NAMALWA (cell line): ENCODE results near the gene MELTF.

Experiments used
- DNase-seq: peaks from one replicate; pipeline ENCODE4 v3.0.0-alpha.2; 2015; ENCODE audit warnings: low spot score

MELTF gene

DNA sequence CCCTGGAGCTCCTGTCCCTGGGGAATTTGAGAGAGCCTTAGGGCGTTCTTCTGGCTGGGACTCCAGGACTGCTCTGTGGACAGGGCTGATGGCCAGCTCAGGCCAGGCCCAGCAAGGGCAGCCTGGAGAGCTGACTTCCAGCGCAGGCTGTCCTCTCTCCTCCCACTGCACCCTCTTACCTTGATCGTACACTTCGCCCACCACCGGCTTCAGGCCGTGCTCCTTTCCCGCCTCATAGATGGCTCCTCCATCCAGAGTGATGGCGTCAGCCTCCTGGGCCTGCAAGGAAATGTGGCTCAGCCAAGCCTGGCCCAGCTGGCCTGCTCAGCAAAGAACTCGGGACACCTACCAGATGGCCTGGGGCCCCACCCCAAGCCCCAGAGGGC is 3.1 kb downstream of the MELTF start:
- DNase-seq = no peak

DNA sequence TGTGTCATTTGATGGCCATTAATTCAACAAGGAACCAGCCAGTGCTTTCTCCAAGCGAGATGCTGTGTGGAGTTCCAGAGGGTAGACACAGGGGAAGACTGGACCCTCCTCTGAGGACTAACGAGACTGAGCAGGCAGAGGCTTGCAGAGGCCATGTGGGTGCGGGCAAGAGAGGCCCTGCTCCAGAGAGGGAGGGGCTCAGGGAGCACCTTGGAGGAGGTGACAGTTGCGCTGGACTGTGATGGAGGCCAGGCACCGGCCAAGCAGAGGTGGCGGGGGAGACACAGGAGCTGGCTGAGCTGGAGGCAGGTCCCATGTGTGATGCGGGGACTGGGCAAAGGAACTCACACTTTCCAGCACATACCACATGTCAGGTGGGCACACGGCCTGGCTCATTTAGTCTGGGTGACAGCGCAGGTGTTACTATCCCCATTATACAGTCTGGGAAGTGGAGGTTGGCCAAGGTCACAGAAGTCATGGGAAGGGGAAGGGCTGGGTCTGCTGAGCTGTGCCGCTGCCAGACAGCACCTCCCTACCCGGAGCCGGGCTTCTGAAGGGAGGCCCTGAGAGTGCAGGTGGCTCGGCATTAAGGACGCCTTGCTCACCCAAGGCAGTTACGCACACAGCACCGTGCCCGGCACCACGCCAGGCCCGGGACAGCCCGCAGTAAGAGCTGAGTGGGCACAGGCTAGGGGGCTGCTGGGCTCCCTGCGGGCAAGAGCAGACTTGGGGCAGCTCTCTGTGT is 3.7 kb downstream of the MELTF start:
- DNase-seq = no peak

DNA sequence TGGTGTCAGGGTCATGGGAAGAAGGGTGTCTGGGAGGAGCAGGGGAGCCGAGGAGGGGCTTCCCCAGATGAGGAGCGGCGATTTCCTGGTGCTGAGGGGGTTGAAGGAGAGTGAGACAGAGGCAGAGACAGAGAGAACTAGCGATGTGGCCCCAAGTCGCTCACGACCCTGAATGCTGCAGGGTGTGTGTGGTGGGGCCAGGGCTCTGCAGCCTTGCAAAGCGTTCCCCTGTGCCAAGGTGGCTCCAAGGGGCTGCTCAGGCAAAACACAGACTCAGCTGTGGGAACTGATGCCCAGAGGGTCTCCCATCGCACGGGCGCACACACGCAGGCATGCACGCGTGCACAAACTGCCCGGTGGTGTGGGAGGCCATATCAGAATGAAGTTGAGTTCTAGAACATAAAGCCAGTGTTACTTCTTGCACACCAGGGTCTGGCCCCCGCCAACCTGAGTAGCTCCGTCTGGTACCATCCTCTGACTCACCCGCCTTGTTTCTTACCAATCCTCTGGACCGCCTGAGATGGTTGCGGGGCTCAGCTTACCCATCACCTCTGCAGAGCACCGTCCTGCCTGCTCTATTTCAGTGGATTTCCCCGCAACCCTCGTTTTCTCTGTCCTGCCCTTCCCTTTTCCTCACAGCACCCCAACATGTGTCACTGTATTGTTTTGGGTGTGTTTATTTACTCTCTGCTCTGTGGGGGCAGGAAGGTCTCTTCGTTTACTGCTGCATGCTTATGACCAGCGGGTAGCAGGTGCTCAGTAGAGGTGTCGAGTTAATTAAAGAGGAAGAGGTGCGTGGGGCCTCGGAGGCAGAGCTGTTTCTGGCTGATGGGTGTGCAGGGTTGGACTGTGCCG is 4.5 kb downstream of the MELTF start:
- no peak for DNase-seq

DNA sequence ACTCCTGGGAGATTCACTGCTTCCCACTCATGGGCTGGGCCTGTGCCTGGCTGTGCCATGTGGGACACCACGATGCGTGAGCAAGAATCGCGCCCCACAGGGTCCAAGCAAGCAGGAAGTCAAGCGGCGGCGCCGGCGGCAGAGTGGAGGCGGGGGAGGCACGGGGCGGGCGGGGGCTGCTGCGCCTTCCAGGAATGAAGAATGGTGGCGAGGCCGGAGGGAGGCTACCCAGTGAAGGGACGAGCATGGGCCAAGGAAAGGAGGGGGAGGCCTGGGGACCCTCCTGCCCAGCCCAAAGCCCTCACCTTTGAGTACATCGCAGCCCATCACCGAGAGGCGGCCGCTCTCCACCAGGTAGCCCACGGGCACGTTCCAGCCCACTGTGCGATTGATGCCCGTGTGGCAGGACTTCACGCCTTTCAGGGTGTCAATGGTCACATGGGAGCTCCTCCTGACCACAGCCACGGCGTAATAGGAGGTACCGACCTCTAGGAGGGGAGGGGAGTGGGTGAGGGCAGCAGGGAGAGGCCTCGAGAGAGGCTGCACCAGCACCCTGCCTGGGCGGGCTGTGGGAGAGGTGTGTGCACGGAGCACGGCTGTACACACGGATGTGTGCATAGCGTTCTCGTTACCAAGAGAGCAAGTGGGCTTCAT is 5.5 kb downstream of the MELTF start:
- DNase-seq = no peak

DNA sequence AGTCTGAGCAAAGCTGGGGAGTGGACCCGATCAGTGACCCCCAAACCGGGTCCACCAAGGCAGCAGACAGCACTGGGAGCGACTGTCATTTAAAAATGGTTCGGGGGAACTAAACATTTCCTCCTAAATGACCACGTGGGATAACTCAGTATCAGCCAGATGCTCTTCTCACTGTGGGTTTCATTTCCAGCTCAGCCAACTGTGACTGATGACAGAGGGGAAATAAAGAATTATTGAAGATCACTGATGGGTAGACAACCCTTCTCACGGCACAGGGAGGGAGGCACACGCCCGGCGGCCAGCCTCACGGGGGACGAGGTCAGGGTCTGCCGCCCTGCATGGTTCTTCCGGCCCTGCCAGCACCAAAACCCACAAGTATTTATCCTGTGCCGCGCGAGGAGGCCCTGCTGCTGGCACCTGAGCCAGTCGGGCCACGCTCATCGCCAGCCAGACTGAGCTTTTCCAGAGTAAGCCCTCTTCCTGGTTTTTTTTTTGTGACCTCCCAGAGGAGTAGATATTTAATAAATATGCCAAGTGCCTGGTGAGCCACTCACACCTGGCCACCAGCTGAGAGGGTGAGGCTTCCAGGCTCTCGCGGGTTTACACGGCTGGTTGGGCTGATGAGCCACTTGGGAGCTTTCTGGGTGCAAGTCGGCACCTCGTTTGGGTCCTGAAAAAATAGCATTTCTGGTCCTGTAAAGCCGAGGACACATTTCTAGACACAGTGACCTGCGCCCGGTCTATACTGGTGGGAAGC is 6.2 kb downstream of the MELTF start:
- DNase-seq = peak; percentile 93

DNA sequence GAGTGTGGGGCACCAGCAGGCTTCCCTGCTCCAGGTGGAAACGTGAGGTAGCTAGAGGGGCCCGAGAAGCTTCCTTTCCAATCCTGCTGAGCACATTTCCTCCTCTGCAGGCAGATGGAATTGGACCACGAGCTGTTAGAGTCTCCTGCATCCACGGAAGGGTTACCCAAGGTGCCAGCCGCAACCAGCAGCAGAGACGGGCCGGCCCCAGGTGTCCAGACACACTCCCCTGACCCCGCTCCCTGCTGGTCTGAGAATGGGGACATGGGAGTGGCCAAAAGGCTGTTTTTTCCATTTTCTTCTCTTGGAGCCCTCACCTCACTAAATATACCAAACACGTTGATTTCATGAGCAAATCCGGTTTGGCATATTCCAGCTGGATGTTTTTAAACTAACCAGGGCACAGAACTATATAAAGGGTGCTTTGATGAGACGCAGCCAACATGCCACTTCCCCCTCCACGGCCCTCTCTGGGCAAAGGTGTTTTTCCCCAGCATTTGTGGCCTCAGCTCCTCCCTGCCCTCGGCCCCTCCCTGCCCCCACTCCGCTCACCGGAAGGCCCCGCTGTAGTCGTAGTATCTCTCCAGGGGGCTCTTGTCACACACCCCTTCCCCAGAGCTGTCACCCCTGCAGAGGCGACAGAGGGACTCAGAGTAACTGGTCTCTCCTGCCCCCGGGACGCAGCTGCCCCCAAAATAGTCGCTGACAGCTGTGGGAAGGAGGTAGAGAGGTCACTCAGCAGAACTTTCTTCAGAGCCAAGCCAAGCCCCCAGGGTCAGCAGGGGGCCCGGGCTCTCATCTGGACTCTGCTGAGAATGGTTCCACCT is 7.0 kb downstream of the MELTF start:
- DNase-seq = peak; percentile 61

DNA sequence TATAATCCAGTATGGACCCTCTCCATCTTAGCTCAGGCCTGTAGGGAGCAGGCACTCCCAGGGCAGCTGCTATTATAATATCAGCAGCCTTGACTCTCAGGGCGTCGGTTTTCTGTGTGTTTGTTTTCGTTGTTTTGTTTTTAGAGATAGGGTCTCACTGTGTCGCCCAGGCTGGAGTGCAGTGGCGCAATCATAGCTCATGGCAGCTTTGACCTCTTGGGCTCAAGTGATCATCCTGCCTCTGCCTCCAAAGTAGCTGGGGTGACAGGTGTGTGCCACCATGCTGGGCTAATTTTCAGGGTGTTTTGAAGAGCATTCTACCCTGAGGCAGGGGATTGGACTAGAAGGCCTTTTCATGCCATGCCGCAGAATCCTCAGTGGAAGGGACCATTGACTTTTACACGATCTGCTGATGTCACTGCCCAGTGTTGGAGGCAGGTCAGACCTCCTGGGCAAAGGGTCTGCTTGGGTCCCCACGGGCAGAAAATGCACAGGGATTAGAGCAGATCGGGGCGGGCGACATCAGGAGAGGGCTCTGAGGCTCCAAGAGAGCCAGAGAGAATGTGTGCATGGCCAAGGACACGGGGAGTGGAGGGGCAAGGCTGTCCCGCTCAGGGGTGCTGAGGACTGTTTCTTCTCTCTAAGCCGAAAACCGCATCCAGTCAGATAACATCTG is 7.8 kb downstream of the MELTF start:
- no peak for DNase-seq

DNA sequence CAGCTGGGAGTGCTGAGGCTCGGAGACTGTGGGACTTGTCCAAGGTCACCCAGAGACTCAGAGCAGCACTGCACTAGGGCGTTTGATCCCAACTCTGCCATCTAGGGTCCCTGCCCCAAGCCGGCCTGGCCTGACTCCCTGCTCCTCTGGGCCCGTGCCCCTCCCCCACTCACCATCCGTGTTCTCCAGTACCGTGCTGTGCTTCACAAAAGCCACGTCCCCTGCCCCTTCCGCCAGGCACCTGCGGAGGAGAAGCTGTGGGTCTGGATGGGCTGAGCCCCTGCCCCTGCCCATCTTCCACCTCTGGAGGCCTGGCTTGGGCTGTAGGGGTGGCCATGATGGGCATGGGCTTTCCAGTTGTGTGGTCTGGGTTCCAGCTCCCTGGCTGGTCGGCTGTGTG is 8.4 kb downstream of the MELTF start:
- DNase-seq = no peak

DNA sequence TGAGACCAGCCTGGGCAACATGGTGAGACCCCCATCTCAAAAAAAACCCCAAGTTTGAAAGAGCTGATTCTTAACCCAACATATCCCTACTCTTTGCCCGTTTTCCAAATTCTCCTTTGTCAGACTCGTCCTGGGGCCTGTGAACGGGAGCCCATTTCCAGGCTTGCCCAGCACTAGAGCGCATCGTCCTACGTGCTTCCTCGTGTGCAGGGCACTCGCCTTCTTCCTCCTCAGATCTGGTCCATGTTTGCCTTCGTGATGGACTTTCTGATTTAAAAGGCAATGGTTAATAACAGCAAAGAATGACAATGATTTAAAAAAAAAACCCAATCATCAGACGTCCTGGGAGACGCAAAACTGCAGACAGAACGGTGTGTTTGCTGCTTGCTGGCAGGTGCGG is 10.1 kb downstream of the MELTF start:
- DNase-seq = no peak

DNA sequence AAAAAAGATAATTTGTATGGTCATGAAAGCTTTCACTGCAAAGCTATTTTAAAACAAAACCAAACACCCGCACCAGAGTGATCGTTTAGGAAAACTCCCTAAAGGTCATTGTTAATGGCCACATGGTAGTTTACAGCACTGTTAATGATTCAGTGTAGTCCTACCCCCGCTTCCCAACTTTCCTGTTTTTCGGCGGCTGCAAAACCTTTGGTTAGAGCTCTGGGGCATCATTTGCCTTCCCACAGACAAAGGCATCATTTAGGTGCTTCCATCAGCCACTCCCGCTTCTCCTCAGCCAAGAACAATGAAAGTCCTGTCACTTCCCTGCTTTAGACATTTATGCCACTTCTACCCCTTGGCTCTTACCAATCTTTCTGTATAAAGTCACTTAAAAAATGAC is 10.6 kb downstream of the MELTF start:
- DNase-seq = no peak

DNA sequence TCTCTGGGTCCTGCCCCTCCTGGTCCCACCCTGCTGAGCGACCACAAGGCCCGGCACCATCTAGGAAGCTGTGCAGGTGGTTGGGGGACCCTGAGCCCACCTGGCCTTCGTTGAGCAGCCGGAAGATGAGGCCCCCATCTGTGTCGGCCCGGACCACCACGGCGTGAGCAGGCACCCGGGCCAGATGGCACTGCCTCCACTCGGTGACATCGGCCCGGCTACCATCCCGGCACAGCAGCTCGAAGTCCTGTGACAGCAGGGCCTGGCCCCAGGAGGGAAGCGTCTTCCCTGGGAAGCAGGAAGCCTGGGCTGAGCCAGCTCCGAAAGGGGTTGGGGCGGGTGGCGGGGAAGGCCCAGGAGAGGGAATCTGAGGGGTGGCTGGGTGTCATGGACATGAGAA is 12.6 kb downstream of the MELTF start:
- DNase-seq = no peak

DNA sequence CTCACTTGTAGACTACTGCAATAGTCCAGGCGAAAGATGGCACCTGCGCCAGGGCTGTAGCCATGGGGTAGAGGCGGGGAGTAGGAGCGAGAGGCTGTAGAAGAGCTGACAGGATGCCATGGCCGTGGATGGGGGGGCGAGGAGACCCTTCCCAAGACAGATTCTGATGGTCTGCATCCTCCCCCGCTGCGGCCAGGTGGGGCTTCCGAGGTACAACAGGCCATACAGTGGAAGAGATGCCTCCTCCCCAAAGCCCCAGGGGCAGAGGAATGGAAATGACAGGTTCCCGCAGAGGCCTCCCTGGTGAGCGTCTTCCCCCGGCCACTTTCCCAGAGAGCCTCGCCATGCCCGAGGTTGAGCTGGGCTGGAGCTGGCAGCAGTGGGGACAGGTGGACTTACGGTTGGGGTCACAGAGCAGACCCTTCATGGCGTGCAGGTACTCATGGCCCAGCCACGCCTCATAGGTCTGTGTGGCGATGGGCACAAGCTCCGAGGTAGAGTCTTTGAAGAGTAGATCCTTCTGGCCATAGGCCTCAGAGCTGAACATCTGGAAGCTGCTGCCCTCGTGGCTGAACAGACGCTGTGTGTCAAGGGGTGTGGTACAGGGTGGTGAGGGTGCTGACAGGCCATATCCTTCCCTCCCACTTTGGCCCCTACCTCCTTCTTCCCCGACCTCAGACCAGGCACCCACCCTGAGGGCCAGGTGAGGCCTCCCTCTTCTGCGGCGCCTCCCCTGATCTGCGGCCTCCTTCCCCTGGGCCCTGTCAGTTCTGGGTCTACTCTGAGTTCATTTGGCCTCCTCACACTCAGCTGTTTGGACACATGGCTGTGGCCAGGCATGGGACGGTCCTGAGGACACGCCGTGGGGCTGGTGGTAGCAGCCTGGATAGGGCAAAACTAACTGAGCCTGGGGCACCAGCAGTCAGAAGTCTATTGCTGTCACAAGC is 13.6 kb downstream of the MELTF start:
- DNase-seq = no peak

DNA sequence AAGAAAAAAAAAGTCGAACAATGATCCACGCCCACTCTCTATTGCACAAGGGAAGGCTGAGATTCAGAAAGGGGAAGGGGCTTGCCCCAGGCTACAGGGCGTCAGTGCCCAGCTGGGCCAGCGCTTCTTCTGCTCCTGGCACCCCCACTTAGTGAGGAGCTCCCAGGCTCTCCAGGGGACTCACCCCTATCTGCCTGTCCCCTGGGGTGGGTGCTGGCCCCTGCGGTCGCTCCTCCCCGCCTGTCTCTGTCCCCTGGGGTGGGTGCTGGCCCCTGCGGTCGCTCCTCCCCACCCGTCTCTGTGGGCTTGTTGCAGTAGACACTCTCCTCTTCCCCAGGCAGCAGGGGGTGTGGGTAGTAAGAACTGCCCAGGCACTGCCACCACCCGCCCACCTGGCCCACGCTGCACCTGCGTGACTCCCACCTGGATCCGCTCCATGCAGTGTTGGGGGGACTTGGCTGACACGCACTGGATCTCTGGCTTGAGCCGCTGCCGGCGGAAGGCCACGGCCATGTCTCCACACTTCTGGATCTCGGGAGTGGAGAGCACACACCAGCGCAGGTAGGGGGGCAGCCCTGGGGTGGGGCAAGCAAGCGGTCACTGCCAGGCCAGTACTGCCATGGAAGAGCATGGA is 14.6 kb downstream of the MELTF start:
- no peak for DNase-seq

DNA sequence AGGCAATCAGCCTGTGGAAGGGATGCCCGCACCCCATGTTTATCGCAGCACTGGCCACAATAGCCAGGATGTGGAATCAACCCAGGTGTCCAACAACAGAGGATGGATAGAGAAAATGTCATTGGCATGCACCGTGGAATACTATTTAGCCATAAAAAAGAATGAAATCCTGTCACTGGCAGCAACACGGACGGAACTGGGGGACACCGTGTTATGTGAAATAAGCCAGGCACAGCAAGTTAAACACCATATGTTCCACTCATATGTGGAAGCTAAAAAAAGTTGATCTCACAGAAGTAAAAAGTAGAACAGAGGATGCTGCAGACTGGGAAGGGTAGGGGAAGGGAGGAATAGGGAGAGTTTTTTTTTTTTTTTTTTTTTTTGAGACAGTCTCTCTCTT is 15.6 kb downstream of the MELTF start:
- DNase-seq = no peak

DNA sequence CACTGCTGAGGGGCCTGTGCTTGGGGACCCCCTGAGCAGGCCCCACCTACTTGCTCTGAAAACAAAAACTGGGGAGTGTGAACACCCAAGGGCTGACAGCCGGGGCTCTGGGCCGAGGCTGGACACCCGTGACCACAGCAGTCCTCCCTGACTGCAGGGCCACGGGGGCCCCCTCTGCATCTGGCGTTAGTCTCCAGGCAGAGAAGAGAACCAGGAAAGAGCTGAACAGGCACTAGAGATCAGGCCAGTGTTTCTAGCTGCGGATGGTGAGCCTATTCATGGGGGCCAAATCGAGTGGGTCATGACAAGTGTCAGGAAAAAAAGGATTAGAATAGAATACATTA is 17.1 kb downstream of the MELTF start:
- DNase-seq = no peak

DNA sequence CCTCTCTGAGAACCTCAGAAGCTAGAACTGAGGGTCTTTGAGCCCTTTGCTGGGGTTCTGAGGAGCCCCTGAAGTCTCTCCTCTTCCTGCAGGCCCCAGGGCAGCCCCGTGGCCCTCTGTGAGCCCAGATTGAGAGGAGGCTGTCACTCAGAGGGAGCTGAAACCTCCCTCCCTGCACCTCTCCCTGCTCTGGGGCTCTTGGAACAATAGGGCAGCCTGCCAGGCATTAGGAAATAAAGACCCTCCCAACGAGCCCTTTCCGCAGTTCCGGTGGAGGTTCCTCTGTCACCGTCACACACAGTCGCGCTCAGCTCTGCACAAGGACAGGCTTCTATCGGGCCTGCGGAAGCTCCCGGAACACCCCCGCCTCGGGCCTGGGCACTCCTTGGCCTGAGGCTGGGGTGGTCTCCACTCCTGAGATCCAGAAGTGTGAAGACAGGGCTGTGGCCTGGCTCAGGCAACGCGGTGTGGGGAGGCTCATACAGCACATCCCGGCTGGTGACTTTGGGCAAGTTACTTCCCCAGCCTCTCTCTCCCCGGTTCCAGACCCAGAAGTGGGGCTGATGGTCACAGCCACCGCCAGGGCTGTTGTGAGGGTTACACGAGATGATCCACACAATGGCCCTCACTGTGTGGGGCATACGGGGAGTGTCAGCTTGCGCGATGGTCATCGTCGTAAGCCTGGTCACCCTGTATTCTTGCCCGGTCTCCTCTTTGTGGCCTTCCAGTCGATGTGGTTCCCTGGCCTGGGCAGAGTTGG is 17.7 kb downstream of the MELTF start:
- no peak for DNase-seq

DNA sequence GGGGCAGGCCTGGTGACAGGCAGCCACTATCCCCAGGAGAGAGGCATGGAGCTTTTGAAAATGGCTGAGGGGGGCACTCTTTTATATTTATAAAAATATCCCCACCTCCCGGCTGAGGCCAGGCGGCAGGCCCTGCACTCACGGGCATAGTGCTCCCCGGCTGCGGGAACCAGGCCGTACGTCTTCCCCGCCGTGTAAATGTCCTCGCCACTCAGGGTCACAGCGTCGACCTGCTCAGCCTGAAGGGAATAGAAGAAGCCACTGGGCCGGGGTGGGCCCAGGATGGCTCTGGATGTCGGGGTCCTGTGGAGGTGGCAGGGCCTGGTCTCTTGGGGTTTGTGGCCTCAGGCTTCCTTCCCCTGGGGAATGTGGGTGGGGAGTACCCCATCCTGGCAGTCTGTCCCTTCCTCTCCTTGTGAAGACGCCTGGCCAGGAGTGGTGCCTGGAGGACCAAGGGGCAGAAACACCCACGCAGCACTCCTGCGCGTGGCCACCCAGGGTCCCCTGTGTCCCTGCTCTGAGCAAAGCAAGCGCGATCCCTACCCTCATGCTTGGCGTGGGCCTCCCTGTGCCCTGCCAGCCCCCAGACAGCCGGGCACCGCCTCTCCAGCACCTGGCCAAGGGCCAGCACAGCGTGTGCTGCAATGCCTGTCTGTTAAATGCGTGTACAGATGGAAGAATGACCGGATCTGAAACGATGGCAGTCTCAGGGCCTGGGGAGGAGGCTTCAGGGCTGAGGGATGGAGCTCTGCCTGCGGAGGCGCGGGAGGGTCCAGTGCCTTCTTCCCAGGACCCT is 18.9 kb downstream of the MELTF start:
- no peak for DNase-seq

DNA sequence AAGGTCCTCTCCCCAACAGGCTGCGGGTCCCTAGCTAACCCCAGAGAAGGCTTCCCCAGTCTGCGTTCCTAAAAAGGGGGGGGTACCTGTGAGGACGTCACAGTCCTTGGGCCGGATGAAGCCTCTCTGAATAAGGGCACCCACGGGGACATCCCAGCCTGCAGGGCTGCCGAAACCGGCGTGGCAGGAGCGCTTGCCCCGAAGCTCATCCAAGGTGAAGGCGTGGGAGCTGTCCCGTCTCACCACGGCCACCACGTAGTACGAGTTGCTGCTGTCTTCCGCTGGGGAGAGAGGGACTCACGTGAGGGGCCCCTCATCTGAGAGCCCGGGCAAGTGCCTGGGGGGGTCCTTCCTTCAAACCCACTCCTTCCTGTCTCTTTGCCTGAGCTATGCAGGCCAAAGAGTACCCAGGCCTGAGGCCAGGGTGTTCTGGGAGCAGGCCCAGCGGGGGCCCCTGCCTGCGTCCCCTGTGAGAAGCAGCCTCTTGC is 20.0 kb downstream of the MELTF start:
- no peak for DNase-seq
